SK-N-SH treated with all-trans-retinoic acid at 6 μM for 48 hours (cell line): ENCODE results near the gene RAB4B.

Experiments
- ATAC-seq: fragments of 200-7000 bp; cut with Tn5 transposase; 3 replicates; pipeline ENCODE4 v1.9.1; 2020; ENCODE audit warnings: mild to moderate bottlenecking, moderate library complexity
- ARNTL ChIP-seq: fragments of 450-650 bp; formaldehyde crosslinking; IDR thresholded peaks from 2 replicates; pipeline ENCODE4 v1.5.0; 2020; ENCODE audit warnings: low read depth, mild to moderate bottlenecking, moderate library complexity, borderline replicate concordance
- CREB5 ChIP-seq: fragments of 250-450 bp; sonication (Bioruptor Pico); IDR thresholded peaks from 2 replicates; pipeline ENCODE4 v1.5.1; 2020; ENCODE audit warnings: low read depth, mild to moderate bottlenecking, moderate library complexity
- ESRRG ChIP-seq: fragments of 250-450 bp; sonication (Bioruptor Pico); IDR thresholded peaks from 2 replicates; pipeline ENCODE4 v1.6.1; 2021; ENCODE audit warnings: mild to moderate bottlenecking
- ISL1 ChIP-seq: fragments of 250-450 bp; sonication (Bioruptor Pico); IDR thresholded peaks from 2 replicates; pipeline ENCODE4 v2.1.2; 2022; ENCODE audit warnings: mild to moderate bottlenecking, moderate library complexity
- OSR1 ChIP-seq: fragments of 250-450 bp; sonication (Bioruptor Pico); IDR thresholded peaks from 2 replicates; pipeline ENCODE4 v1.8.0; 2022; ENCODE audit warnings: moderate library complexity, mild to moderate bottlenecking, inconsistent platforms
- PATZ1 ChIP-seq: fragments of 250-450 bp; sonication (Bioruptor Pico); IDR thresholded peaks from 2 replicates; pipeline ENCODE4 v1.8.0; 2020; ENCODE audit warnings: mild to moderate bottlenecking, moderate library complexity, borderline replicate concordance
- POU6F1 ChIP-seq: fragments of 250-450 bp; sonication (Bioruptor Pico); IDR thresholded peaks from 2 replicates; pipeline ENCODE4 v1.8.0; 2021; ENCODE audit warnings: low read depth, mild to moderate bottlenecking, moderate library complexity, borderline replicate concordance
- PPARA ChIP-seq: fragments of 250-450 bp; sonication (Bioruptor Pico); IDR thresholded peaks from 2 replicates; pipeline ENCODE4 v1.5.0; 2020; ENCODE audit warnings: mild to moderate bottlenecking, borderline replicate concordance
- RARB ChIP-seq: fragments of 250-450 bp; sonication (Bioruptor Pico); IDR thresholded peaks from 2 replicates; pipeline ENCODE4 v1.8.0; 2021; ENCODE audit warnings: mild to moderate bottlenecking, moderate library complexity
- SNAI2 ChIP-seq: fragments of 250-450 bp; sonication (Bioruptor Pico); IDR thresholded peaks from 2 replicates; pipeline ENCODE4 v1.5.0; 2020; ENCODE audit warnings: mild to moderate bottlenecking, moderate library complexity
- TCF4 ChIP-seq: fragments of 250-450 bp; sonication (Bioruptor Pico); IDR thresholded peaks from 2 replicates; pipeline ENCODE4 v1.8.0; 2021; ENCODE audit warnings: mild to moderate bottlenecking, moderate library complexity, borderline replicate concordance
- TOX ChIP-seq: fragments of 250-450 bp; sonication (Bioruptor Pico); IDR thresholded peaks from 2 replicates; pipeline ENCODE4 v1.8.0; 2021; ENCODE audit warnings: mild to moderate bottlenecking, moderate library complexity, borderline replicate concordance
- TSHZ2 ChIP-seq: fragments of 250-450 bp; sonication (Bioruptor Pico); IDR thresholded peaks from 2 replicates; pipeline ENCODE4 v1.5.0; 2020; ENCODE audit warnings: mild to moderate bottlenecking, moderate library complexity
- ZFP30 ChIP-seq: fragments of 450-650 bp; formaldehyde crosslinking; IDR thresholded peaks from 2 replicates; pipeline ENCODE4 v1.5.0; 2022; ENCODE audit warnings: mild to moderate bottlenecking, moderate library complexity
- ZNF70 ChIP-seq: fragments of 450-650 bp; formaldehyde crosslinking; IDR thresholded peaks from 2 replicates; pipeline ENCODE4 v1.5.0; 2020; ENCODE audit warnings: mild to moderate bottlenecking, moderate library complexity
- ZNF8 ChIP-seq: fragments of 450-650 bp; formaldehyde crosslinking; IDR thresholded peaks from 2 replicates; pipeline ENCODE4 v1.5.0; 2020; ENCODE audit warnings: mild to moderate bottlenecking, moderate library complexity

Gene RAB4B

GRCh38 chr19:40800997-40801377 lies 22.9 kb downstream of the RAB4B start (continued):
- no peak for TF ChIP-seq TCF4
- no peak for TF ChIP-seq RARB (CRISPR knock-in tag)
- TF ChIP-seq ARNTL (CRISPR knock-in tag), result no peak
- no peak for TF ChIP-seq ESRRG (CRISPR knock-in tag)
- TF ChIP-seq TSHZ2, result no peak
- no peak for TF ChIP-seq ISL1 (CRISPR knock-in tag)
- no peak for TF ChIP-seq PATZ1
- TF ChIP-seq, all 23 proteins: peak for 0

- ATAC-seq, result no peak
- TF ChIP-seq TSHZ2, result no peak
- no peak for TF ChIP-seq ZNF70 (CRISPR knock-in tag)
- TF ChIP-seq ISL1 (CRISPR knock-in tag), result no peak
Observed at GRCh38 chr19:40801426-40802299, 23.6 kb downstream of the RAB4B start.

GRCh38 chr19:40802300-40803169 lies 24.5 kb downstream of the RAB4B start:
- TF ChIP-seq TOX (CRISPR knock-in tag) (no peak), ZNF70 (CRISPR knock-in tag) (no peak), ZFP30 (CRISPR knock-in tag) (no peak), SNAI2 (CRISPR knock-in tag) (no peak), TSHZ2 (no peak), ESRRG (CRISPR knock-in tag) (no peak), OSR1 (no peak), PATZ1 (no peak), RARB (CRISPR knock-in tag) (no peak), ZNF8 (CRISPR knock-in tag) (no peak), CREB5 (CRISPR knock-in tag) (no peak), POU6F1 (CRISPR knock-in tag) (no peak), PPARA (no peak)
- no peak for ATAC-seq
